ENCODE measurements around the gene SEMA6A.
A peak's percentile ranks its signal among the peaks of the same experiment; 100 is the strongest.

The SEMA6A gene

DNA sequence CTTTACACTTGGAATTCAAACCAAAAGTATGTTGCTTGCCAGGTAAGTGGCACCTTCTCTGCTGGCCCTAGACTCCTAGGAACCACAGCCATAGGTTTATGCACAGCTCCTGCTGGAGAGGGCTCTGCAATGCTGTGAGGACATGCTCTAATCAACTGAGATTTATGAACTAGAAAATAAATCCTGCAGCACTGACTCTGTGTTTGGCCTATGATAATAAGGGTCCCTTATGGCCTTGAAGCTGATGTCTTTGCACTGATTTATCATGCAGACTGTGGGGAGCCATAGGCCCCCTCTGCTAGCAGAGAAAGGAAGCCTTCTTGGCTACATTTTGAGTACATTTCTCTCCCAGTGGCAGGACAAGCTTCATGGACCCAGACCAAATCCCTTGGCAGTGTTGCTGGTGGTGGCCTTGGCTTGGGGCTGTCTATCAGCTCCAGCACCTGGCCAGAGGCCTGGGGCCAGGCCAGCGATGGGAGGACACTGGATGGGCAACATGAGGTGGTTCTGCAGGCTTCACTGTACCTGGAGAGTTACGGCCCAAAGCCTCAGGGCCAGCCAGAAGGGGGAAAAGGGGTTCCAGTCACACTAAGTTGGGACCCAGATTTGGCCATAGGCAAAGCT, 178.0 kb downstream of the SEMA6A start:
- no peak for DNase-seq

DNA sequence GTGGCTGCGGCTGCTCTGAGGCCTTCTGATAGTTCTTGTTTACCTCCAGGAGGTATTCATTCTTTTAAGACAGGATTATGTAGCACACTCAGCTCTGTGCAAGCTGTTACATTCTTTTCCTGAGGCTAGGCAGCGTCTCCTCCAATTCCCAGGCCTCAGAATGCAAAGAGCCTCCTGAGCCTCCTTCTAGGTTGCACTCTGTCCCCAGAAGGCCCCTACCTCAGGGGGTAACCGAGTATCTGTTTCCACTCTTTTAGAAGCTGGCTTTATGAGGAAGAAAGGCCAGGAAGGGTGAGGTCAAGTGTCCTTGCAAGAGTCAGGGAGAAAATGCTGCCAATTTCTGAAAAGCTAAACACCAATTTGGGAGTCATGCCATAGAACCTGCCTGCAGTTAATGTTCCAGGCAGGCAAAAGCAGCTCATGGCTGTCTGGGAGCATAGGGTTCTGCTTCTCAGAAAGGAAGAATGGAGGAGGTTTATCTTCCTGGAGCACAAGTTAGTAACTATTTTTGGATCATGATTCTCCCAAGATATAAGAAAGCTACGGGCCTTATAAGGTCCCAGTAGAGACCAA, 178.9 kb downstream of the SEMA6A start:
- DNase-seq: no peak

DNA sequence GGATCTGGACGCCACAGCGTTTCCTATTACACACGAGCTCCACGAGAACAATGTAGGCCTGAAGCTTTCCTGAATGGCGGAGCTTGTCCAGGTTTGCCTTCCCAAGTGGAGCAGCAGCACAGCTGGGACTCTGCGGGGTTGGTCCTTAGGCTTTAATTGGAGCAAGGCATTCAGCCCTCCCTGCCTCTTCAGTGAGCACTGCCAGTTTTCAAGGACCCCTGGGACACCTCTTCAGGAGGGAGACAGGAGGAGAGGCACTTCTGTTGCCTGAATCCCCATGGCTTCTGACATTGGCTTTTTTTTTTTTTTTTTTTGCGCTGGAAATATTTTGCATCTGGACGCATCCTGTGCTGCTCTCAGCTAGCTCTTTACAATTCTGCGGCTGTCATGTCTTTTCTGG, 179.4 kb downstream of the SEMA6A start:
- DNase-seq: peak; percentile 10

DNA sequence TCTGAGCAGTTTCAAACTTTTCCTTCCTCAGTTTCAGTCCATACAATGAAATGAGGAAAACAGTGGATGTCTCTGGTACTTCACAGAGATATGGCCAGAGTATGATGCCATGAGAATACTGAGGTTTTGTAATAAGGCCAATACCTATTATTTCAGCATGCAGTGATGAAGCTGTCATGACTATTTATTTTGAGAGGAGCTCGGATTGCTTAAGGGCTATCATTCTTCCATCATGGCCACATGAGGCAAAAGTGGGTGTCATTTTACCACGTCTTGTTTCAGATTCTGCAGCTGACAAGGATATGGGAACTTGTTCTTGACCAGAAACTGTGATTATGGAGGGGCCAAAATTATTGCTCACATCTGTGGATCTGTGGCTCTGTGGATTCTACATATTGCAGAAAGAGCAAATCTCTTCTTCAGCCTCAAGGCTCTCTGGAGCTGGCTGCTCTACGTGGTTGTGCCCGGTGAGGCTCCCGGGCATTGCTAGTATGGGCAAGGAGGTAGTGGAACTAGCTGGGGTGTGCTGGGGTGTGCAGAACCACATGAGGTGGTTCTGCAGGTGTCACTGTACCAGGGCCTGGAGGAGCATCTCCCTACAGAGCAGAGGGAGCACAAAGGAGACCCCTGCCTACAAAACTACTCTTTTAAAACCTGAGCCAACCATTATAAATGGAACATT, 180.3 kb downstream of the SEMA6A start:
- DNase-seq: no peak
